ENCODE measurements around the gene CCDC85C. TPM values are rescaled to one million over a fixed set of nuclear protein-coding genes. Genes with fewer than 3 reads are reported as not detected.
A peak's percentile ranks its signal among the peaks of the same experiment; 100 is the strongest.

Gene CCDC85C
- total and polyA plus RNA-seq, 10 of the 15 experiments (the other 5 are each of a cell fraction or from before 2014, with no cell fraction given) = 0.03 to 3.6 (median 1.1) TPM

DNA sequence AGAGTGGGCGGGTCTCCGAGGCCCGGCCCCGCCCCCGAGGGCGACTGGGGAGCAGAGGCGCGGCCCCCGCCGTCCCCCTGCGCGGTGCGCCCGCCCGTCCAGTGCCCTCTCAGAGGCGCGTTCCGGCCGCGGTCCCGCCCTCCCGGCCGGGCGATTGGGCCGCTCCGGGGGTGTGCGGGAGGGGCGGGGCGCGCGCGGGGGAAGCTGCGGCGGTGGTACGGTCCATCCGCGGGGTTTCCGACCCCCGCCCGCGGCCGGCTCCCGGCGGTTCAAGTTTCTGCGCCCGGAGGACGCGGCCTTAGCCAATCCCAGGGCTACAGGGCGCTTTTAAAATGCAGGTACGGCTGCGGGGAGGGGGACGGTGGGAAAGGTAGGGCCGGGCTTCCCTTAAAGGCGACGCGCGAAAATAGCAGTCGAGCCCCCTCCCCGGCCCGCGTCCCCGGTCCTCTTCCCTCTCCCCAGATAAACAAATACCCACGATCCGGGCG lies 315 bp upstream of the CCDC85C start (continued):
- peak; percentile 17 for TF ChIP-seq MEF2B (IDR thresholded peaks at IDR 0.05; ENCODE audit: partially characterized antibody, poor library complexity, severe bottlenecking)
- TF ChIP-seq IKZF1 (conservative IDR thresholded peaks at IDR 0.05) = peak; percentile 47
- no peak for TF ChIP-seq PML (IDR thresholded peaks at IDR 0.05; ENCODE audit: low read length)
- peak; percentile 14; the same call in 1 of the 2 replicates for TF ChIP-seq SIN3A (IDR thresholded peaks at IDR 0.05; ENCODE audit: low read depth, low read length)
- TF ChIP-seq, protein P1, sequence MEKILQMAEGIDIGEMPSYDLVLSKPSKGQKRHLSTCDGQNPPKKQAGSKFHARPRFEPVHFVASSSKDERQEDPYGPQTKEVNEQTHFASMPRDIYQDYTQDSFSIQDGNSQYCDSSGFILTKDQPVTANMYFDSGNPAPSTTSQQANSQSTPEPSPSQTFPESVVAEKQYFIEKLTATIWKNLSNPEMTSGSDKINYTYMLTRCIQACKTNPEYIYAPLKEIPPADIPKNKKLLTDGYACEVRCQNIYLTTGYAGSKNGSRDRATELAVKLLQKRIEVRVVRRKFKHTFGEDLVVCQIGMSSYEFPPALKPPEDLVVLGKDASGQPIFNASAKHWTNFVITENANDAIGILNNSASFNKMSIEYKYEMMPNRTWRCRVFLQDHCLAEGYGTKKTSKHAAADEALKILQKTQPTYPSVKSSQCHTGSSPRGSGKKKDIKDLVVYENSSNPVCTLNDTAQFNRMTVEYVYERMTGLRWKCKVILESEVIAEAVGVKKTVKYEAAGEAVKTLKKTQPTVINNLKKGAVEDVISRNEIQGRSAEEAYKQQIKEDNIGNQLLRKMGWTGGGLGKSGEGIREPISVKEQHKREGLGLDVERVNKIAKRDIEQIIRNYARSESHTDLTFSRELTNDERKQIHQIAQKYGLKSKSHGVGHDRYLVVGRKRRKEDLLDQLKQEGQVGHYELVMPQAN (conservative IDR thresholded peaks at IDR 0.05) = peak; percentile 54
- TF ChIP-seq SRF (IDR thresholded peaks at IDR 0.05; ENCODE audit: low read depth in 2 of 2, low read length in 2 of 2) = no peak
- TF ChIP-seq, protein P2, sequence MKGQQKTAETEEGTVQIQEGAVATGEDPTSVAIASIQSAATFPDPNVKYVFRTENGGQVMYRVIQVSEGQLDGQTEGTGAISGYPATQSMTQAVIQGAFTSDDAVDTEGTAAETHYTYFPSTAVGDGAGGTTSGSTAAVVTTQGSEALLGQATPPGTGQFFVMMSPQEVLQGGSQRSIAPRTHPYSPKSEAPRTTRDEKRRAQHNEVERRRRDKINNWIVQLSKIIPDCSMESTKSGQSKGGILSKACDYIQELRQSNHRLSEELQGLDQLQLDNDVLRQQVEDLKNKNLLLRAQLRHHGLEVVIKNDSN (IDR thresholded peaks at IDR 0.05; ENCODE audit: borderline replicate concordance, extremely low read length, insufficient read depth, low read depth, low read length) = no peak
- TF ChIP-seq, protein P3, sequence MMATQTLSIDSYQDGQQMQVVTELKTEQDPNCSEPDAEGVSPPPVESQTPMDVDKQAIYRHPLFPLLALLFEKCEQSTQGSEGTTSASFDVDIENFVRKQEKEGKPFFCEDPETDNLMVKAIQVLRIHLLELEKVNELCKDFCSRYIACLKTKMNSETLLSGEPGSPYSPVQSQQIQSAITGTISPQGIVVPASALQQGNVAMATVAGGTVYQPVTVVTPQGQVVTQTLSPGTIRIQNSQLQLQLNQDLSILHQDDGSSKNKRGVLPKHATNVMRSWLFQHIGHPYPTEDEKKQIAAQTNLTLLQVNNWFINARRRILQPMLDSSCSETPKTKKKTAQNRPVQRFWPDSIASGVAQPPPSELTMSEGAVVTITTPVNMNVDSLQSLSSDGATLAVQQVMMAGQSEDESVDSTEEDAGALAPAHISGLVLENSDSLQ (IDR thresholded peaks at IDR 0.05) = no peak
- TF ChIP-seq SUZ12 (IDR thresholded peaks at IDR 0.05; ENCODE audit: unreplicated experiment) = no peak
- TF ChIP-seq SP1 (IDR thresholded peaks at IDR 0.05; ENCODE audit: low read depth, low read length) = peak; percentile 97
- 0 out of 2 replicates have a peak, but pooled peaks have one; percentile 34 for TF ChIP-seq ZNF217 (IDR thresholded peaks at IDR 0.05)
- TF ChIP-seq JUND (IDR thresholded peaks at IDR 0.05; ENCODE audit: low read depth, low read length) = peak; percentile 99
- no peak for TF ChIP-seq BMI1 (IDR thresholded peaks at IDR 0.05; ENCODE audit: borderline replicate concordance)
- TF ChIP-seq FOXK2 (IDR thresholded peaks at IDR 0.05) = peak; percentile 79
- peak; percentile 93 for TF ChIP-seq BCLAF1 (IDR thresholded peaks at IDR 0.05)
- peak; percentile 50; the same call in 1 of the 2 replicates for TF ChIP-seq ATF7 (IDR thresholded peaks at IDR 0.05; ENCODE audit: low read depth)
- TF ChIP-seq SIX5 (IDR thresholded peaks at IDR 0.05; ENCODE audit: low read depth, low read length, severe bottlenecking) = peak; percentile 49
- no peak for TF ChIP-seq RCOR1 (conservative IDR thresholded peaks at IDR 0.05; ENCODE audit: low read depth, low read length)
- peak; percentile 98 for TF ChIP-seq CHD1 (IDR thresholded peaks at IDR 0.05; ENCODE audit: low read depth, low read length)
- no peak for TF ChIP-seq MTA3 (IDR thresholded peaks at IDR 0.05; ENCODE audit: borderline replicate concordance, low read length)
- TF ChIP-seq, protein P4, sequence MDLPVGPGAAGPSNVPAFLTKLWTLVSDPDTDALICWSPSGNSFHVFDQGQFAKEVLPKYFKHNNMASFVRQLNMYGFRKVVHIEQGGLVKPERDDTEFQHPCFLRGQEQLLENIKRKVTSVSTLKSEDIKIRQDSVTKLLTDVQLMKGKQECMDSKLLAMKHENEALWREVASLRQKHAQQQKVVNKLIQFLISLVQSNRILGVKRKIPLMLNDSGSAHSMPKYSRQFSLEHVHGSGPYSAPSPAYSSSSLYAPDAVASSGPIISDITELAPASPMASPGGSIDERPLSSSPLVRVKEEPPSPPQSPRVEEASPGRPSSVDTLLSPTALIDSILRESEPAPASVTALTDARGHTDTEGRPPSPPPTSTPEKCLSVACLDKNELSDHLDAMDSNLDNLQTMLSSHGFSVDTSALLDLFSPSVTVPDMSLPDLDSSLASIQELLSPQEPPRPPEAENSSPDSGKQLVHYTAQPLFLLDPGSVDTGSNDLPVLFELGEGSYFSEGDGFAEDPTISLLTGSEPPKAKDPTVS (IDR thresholded peaks at IDR 0.05; ENCODE audit: low read depth, low read length) = no peak

All from GM12878 (cell line).